ENCODE data around the gene NDUFA3. TPM values are rescaled to one million over a fixed set of nuclear protein-coding genes. Genes with fewer than 3 reads are reported as not detected.

The NDUFA3 gene
- 13.4 and 40.8 TPM in 2 replicates for total RNA-seq

GRCh38 chr19:54102421-54103169 lies at the start of gene NDUFA3:
Gene NDUFA3 (plus strand): TSS chr19:54102855. CDS start chr19:54102879, 24 bp downstream.

GRCh38 chr19:54063350-54064116 lies 39.1 kb upstream of the NDUFA3 start, which contains the start of gene VSTM1:
Gene VSTM1 (minus strand): TSS chr19:54063897. CDS start chr19:54063777, 120 bp downstream.

GRCh38 chr19:54081032-54081431 lies 21.6 kb upstream of the NDUFA3 start, which contains the start of gene TARM1:
Gene TARM1 (minus strand): TSS chr19:54081365. CDS start chr19:54081340, 25 bp downstream.

GRCh38 chr19:54100561-54100960 lies 2.1 kb upstream of the NDUFA3 start, which contains the start of gene OSCAR:
Gene OSCAR (minus strand): TSS chr19:54100803. CDS start chr19:54100792, 11 bp downstream.

GRCh38 chr19:54115109-54116063 lies 12.7 kb downstream of the NDUFA3 start, which contains the start of the genes PRPF31 and TFPT:
Gene PRPF31 (plus strand): TSS chr19:54115754. CDS start chr19:54118279, 2,525 bp downstream.
Gene TFPT (minus strand): TSS chr19:54115657. CDS start chr19:54115269, 388 bp downstream.

DNA sequence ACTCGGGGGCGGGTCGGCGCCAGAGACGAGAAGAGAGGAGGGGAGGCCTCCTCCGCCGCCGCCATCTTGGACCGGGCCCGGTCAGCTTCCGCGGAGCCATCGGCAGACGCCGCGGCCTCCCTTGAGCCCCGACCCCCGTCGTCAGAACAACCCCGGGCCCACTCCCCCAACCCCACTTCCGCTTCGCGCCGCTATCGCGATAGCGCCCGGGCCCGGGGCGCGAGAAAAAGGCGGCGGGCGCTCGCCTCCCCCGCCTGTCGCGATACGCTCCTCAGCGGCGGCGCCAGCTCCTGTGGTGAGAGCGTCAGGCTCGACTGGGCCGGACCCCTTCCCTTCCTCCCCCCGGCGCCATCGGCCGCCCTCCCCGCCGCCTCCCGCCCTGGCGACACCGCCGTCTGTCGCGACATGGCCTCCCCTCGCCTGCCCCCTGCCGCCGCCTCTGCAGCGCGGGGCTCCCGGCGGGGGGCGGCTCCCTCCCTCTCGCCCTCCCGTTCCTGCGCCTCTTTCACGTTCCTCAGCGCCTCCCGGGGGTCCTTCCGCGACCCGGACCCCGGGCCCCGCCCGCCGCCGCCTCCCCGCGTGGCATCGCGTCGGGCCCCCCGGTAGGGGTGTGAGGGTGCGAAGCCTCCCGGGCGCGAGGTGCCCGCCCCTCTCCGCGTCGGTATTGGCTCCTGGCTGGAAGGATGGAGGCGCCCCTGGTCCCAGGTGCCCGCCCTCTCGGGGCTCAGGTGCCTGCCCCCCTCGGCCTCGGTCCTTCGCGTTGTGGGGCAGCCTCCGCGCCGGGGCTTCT lies 35.2 kb downstream of the NDUFA3 start, which contains the start of gene CNOT3:
Gene CNOT3 (plus strand): TSS at position 64 of the 790 bp plus-strand sequence. CDS start 5,217 bp downstream, outside the sequence.

Other genes with a start within 250 kb of the NDUFA3 start
- gene MYADM, start 235.0 kb upstream of the NDUFA3 start, total RNA-seq = 107 and 148 TPM in 2 replicates
- 0.49 TPM in 1 of 2 replicates, not detected in the other for gene PRKCG, start 220.7 kb upstream of the NDUFA3 start, total RNA-seq
- gene CACNG7, start 193.6 kb upstream of the NDUFA3 start, total RNA-seq = 6.3 and 11.3 TPM in 2 replicates
- 0.72 and 0.97 TPM in 2 replicates for gene CACNG8, start 139.9 kb upstream of the NDUFA3 start, total RNA-seq
- 0.16 and 0.72 TPM in 2 replicates for gene CACNG6, start 111.2 kb upstream of the NDUFA3 start, total RNA-seq
- gene VSTM1, start 39.0 kb upstream of the NDUFA3 start, total RNA-seq = not detected in 2 replicates
- gene TARM1, start 21.5 kb upstream of the NDUFA3 start, total RNA-seq = not detected in 2 replicates
- 0.49 and 2.0 TPM in 2 replicates for gene OSCAR, start 2.1 kb upstream of the NDUFA3 start, total RNA-seq
- gene TFPT, start 12.8 kb downstream of the NDUFA3 start, total RNA-seq = 13.9 and 22.2 TPM in 2 replicates
- 50.2 and 52.7 TPM in 2 replicates for gene PRPF31, start 12.9 kb downstream of the NDUFA3 start, total RNA-seq
- 15.5 and 20.4 TPM in 2 replicates for gene CNOT3, start 34.9 kb downstream of the NDUFA3 start, total RNA-seq
- gene LENG1, start 56.9 kb downstream of the NDUFA3 start, total RNA-seq = 3.4 and 4.5 TPM in 2 replicates
- gene TMC4, start 70.3 kb downstream of the NDUFA3 start, total RNA-seq = 0.32 and 0.90 TPM in 2 replicates
- 98.8 and 123 TPM in 2 replicates for gene MBOAT7, start 86.7 kb downstream of the NDUFA3 start, total RNA-seq
- gene TSEN34, start 88.5 kb downstream of the NDUFA3 start, total RNA-seq = 82.1 and 116 TPM in 2 replicates
- 2,181 and 2,831 TPM in 2 replicates for gene RPS9, start 98.0 kb downstream of the NDUFA3 start, total RNA-seq
- not detected in 2 replicates for gene LILRB3, start 120.2 kb downstream of the NDUFA3 start, total RNA-seq
- gene LILRA6, start 139.9 kb downstream of the NDUFA3 start, total RNA-seq = not detected in 2 replicates
- not detected in 2 replicates for gene LILRB5, start 154.4 kb downstream of the NDUFA3 start, total RNA-seq
- gene LILRB2, start 178.3 kb downstream of the NDUFA3 start, total RNA-seq = not detected in 2 replicates
- gene LILRA5, start 210.3 kb downstream of the NDUFA3 start, total RNA-seq = not detected in 2 replicates
- not detected in 2 replicates for gene LILRA4, start 236.3 kb downstream of the NDUFA3 start, total RNA-seq

Data from cardiac atrium fibroblast (primary cell).